DMS114 treated with DMSO at 0.1 percent for 48 hours (cell line): ENCODE measurements around the gene SKI.
A peak's percentile ranks its signal among the peaks of the same experiment; 100 is the strongest.

Source experiments
- DNase-seq: peaks from one replicate; lab custom pipeline; 2025; ENCODE audit not compliant: unreplicated experiment; lab: John Stamatoyannopoulos, UW

SKI gene

GRCh38 chr1:2228157-2228594, at the start of gene SKI:
Gene SKI (plus strand): TSS chr1:2228319. CDS start chr1:2228767, 448 bp downstream.
- DNase-seq, result no peak

- DNase-seq, result no peak
Observed at GRCh38 chr1:2178875-2179274, 49.2 kb upstream of the SKI start.

GRCh38 chr1:2179283-2180013, 48.7 kb upstream of the SKI start:
- DNase-seq, result no peak

DNA sequence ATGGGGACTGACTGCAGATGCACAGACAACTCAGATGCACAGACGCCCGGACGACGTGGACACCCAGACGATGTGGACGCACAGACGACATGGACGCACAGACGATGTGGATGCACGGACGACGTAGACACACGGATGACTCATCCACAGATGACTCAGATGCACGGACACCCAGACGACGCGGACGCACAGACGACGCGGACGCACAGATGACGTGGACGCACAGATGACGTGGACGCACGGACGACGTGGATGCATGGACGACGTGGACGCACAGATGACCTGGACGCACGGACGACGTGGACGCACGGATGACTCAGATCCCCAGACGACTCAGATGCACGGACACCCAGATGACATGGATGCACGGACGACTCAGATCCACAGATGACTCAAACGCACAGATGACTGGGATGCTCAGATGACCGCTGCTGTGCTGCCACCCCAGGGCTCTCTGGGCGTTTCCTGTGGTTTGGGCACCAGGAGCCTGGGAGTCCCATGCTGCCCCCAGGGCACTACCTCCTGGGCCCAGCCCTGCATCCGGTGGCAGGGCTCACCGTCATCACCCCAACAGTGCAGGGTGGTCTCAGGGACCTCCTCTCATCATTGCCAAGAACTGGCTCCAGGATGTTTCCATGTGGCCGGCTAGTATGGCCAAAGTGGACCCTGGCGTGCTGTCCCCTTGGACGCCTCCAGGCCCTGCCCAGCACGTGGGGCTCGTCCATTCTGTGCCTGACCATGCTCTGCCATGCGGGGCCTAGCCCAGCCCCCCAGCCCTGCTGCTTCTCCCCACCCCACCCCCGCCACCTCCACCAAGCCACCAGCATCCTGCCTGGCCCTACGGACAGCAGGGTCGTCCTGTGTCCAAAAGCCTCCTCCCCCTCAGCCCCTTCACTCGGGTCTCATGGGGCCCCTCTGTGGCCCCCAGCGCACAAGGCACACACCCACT, 47.5 kb upstream of the SKI start:
- no peak for DNase-seq

DNA sequence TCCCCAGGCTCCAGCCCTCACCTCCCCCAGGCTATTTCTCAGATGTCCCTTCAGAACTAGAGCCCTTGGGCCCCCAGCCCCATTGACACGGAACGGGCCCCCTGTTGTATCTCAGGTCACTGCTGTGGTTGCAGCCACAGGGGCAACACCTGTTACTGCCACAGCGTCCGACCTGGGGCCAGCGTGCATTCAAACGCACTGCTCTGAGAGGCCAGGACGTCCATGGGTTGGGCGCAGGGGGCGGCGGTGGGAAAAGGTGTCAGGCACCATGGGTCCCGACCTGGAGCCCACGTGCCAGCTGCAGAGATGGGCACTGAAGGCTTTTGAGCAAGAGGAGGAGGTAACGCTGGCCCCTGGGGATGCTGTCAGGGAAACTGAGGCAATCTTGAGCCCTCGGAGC, 46.8 kb upstream of the SKI start:
- no peak for DNase-seq

DNA sequence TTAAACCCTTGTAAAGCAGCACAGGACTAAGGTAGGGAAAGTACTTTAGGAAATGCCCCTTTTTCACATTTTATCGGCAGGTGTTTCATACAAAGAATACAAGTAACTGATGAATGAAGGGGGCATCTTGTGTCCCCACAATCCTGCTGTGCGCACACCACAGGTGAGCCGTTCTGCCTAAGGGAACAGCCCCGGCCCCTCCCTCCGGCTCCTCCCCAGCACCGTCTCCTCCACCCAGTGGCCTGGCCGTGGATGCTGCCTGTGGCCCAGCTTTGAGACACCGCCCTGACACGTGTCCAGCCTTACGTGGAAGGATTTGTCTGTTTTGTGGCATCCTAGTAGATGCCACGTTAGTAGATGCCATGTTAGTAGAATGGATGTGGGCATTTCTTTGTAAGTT, 46.4 kb upstream of the SKI start:
- DNase-seq, result no peak

GRCh38 chr1:2182376-2182775, 45.7 kb upstream of the SKI start:
- no peak for DNase-seq

DNA sequence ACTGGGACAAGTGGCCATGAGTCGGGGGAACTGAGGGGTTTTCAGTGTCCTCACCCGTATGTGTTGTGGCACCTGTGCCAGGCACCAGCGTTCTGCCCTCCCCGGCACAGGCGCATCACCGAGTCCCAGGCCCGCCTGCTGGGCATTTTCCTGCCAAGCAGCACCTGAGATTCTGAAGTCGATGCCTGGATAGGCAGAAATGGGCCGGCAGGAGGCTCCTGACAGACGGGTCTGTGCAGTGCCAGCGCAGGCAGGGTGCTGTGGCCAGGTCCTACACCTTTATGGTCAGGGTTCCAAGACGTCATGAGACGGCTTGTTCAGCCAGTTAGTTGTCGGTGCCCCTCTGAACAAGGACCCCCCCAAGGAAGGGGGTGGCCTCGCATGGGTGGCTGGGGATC, 44.2 kb upstream of the SKI start:
- DNase-seq, result no peak

DNA sequence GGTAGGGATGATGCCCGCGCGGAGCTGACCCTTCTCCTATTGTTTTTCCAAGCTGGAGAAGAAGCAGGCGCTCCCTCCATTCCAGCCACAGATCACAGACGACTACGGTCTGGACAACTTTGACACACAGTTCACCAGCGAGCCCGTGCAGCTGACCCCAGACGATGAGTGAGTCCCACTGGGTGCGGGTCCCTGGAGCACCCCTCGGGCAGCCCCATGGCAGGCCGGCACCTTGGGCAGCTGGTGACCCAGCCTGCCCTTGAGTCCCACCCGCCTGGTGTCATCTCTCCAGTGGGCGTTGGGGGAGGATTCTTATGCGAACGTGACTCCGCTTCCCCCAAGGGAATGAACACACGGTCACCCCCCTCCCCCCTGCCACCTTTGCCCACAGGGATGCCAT, 43.6 kb upstream of the SKI start:
- no peak for DNase-seq

DNA sequence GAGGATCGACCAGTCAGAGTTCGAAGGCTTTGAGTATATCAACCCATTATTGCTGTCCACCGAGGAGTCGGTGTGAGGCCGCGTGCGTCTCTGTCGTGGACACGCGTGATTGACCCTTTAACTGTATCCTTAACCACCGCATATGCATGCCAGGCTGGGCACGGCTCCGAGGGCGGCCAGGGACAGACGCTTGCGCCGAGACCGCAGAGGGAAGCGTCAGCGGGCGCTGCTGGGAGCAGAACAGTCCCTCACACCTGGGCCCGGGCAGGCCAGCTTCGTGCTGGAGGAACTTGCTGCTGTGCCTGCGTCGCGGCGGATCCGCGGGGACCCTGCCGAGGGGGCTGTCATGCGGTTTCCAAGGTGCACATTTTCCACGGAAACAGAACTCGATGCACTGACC, 43.2 kb upstream of the SKI start:
- DNase-seq, result no peak

- no peak for DNase-seq
Observed at GRCh38 chr1:2185880-2186855, 42.0 kb upstream of the SKI start.

DNA sequence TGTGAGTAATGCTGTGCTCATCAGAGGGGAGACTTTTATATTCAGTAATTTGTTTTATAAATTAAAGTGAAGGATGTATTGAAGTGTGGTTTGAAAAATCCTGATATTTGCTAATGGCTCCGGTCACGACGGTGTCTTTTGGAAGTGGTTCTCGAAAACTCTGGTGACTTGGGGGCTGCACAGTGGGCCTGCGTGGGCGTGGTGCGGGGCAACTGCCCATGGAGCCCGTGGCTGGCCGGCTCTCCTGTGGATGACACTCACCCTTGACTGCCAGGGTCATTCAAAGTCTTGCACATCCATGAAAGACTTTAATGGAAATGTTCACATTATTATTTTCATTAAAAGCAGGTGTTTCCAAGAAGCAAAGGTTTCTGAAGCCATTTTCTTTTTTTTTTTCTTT, 41.2 kb upstream of the SKI start:
- no peak for DNase-seq

DNA sequence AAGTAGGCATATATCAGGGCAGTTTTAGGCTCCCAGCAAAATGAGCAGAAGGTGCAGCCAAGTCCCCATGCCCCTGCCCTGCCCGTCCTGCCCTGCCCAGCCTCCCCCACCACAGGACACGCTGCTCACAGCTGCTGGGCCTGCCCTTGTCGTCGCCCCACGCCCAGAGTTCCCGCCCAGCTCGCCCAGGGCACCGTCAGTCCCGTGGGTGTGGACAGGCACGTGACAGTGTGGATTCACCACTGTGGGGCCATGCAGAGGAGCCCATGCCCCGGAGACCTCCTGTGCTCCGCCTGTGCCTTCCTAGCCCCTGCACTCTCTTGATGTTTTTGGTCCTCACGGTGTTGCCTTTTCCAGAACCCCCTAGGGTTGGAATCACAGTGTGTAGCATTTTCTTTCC, 40.5 kb upstream of the SKI start:
- no peak for DNase-seq

DNA sequence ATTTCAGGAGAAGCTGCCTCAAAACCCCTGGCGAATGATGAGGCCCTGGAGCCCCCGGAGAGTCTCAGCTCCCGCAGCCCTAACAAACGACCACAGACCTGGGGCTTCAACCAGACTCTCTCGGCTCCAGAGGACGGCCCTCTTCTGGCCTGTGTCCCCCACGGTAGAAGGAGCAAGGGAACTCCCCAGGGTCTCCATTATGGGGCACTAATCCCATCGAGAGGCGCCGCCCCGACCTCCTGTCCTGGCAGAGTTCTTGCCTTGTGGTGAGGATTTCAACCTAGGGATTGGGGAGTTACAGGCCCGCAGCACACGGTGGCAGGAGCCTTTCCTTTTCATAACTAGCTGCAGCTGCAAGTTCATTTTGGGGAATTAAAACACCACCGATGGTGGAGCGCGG, 39.8 kb upstream of the SKI start:
- DNase-seq, result no peak

DNA sequence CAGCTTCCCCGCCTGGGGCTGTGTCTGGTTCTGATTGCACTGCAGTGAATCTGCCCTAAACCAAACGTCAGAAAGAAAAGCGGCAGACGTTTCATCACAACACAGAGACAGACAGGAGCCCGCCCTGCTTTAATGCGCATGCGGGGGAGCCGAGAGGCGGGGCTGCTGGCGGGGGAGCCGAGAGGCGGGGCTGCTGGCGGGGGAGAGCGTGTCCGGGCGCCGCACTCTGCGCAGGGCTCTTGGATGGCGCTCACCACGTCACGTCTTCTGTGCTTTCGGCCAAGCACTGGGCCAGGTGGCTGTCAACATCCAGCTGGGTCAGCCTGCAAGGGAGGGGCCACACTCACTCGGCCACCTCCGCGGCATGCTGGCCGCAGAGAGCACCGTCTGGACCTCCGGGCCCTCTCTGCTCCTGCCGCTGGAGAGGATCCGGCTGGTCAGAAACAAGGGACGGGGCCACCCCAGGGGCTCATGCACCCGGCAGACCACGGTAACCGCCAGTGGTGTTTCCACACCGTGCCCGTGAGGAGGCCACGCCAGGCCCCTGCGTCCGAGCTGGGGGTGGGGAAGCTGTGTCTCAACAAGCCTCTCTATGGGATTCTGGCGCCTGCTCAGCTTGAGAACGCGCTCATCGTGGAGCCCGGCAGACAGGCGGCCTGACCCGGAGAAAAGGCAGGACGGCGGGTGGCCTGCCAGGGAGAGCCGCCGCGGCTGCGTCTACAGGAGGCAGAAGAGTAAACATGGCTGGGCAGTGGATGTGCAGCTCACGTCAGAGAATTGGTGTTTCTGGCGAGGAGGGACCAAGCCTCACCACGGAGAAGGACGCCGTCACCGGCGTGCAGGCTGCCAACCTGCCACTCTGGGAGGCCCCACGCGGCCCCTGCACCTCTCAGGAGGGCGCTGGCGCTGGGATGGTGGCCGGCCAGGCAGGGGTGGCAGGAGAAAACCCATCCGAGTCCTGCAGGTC, 38.4 kb upstream of the SKI start:
- DNase-seq, result peak; percentile 32

DNA sequence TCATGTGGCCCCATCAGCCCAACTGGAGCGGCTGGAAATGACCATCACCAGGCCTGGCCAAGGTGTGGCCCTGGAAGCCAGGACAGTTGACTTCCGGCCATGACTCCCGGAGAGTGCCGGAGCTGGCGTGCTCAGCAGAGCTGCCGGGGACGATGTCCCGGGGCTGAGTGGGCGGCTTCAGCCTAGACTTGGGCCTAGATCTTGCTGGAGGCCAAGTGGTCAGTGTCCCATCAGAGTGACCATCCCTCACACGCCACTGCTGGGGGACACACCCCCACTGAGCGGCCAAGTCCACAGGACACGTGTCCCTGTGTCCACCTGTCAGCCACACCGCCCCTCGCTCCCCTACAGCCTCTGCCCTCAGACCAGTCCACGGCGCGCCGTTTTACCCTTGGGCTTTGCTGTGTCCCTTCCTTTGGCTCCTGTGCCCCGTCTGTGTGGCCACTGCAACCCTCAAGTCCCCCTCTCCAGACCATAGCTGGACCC, 37.6 kb upstream of the SKI start:
- DNase-seq, result no peak

- DNase-seq, result no peak
Observed at GRCh38 chr1:2192031-2192995, 35.8 kb upstream of the SKI start.

- DNase-seq, result no peak
Observed at GRCh38 chr1:2193514-2194281, 34.4 kb upstream of the SKI start.
